Measurements from ENCODE around the gene DBH. TPM values are rescaled to one million over a fixed set of nuclear protein-coding genes. Genes with fewer than 3 reads are reported as not detected.

Gene DBH
- polyA plus RNA-seq, 3 donors from 2014 or later: not detected

DNA sequence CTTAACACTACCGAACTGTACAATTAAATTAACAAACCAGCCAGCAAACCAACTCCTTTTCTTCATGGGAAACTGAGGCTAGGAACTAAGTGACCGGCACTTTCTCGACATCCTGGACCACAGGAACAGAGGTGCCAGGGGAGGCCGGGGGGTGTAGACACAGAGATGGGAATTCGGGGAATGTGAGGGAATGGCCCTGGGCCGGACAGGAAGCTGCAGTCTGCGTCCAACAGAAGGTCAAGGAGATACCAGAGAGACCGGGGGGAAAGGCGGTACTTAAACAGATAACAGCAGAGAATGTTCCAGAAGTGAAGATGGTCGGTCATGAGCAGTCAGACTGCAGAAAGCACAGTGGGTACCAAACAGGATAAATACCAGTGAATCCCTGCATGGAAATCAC is 40.3 kb downstream of the DBH start:
- Mint-ChIP-seq H3K27me3 (ENCODE audit: low read depth in 3 of 3) (peaks cover 0 to 2% (median 2%) of the 10 kb centered on the region in 3 donors), H3K4me3 (no peak overlapping the region), H3K4me1 (no peaks in the 10 kb centered on the region), H3K9me3 (peaks cover 0 to 4% (median 0%) of the 10 kb centered on the region in 6 donors), H3K27ac (no peak overlapping the region), H3K36me3 (no peaks in the 10 kb centered on the region)
- no peak for DNase-seq

DNA sequence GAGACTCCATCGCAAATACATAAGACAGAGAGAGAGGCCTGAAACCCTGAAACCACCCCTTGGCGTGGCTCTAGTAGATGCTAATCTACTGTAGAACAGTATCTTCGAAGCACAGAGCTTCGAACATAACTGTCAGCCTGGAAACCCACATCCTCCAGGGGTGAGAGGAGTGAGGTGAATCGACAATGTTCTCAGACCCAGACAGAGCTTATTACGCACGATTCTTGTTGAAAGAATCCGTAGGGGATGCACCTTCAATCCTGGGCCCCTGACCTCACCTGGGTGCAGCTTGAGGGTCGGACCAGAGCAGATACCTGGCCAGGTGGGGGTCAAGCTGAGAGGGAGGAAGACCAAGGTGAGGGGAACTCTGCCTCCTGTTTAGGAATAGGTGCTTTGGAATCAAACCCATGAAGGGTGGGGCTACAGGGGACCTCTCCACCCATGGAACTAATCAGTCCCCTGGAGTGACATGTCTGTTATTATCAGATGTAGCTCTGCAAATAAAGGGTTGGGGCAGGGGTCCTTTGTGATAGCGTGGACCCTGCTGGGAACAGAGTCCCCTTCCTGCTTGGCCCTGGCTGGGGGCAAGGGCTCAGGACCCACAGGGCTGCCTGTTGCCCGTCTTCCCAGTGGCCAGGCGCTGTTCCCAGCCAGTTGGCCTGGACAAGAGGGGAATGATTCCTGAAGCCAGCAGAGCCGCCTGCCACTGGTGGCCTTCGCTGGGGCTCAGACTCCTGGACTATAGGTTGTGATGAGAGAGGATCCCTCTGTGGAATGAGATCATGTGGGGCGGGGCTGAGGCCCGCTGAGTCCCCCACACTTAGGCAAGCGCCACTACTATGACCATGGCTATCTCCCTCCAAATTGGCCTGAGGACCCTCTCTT is 41.2 kb downstream of the DBH start:
- Mint-ChIP-seq H3K4me3 (no peak overlapping the region), H3K27me3 (ENCODE audit: low read depth in 3 of 3) (peaks cover 0 to 2% (median 2%) of the 10 kb centered on the region in 3 donors), H3K4me1 (no peaks in the 10 kb centered on the region), H3K9me3 (peaks cover 0 to 4% (median 0%) of the 10 kb centered on the region in 6 donors), H3K36me3 (no peaks in the 10 kb centered on the region), H3K27ac (no peak overlapping the region)
- DNase-seq: no peak

DNA sequence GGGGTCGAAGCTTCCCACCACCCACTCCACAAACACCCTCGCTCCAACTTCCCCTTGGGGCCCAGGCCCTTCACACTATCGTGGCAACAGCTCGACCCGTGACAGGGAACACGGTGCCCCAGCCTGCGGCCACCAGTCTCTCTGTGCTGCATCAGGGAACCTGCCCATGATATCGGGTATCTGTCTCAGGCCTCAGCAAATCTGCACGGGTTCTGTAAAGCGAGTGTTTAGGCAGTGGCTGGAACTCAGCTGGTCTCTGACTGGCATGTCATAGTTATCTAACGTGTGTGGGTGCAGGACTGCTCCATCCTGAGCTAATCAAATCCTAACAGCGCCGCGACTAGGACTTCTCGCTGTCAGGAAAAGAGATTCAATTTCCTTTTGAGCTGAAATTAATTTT is 42.9 kb downstream of the DBH start:
- Mint-ChIP-seq H3K27me3 (ENCODE audit: low read depth in 3 of 3) (peaks cover 0 to 2% (median 2%) of the 10 kb centered on the region in 3 donors), H3K9me3 (peaks cover 0 to 2% (median 0%) of the 10 kb centered on the region in 6 donors), H3K4me1 (no peaks in the 10 kb centered on the region), H3K4me3 (no peak overlapping the region), H3K36me3 (no peaks in the 10 kb centered on the region), H3K27ac (no peak overlapping the region)
- no peak for DNase-seq

DNA sequence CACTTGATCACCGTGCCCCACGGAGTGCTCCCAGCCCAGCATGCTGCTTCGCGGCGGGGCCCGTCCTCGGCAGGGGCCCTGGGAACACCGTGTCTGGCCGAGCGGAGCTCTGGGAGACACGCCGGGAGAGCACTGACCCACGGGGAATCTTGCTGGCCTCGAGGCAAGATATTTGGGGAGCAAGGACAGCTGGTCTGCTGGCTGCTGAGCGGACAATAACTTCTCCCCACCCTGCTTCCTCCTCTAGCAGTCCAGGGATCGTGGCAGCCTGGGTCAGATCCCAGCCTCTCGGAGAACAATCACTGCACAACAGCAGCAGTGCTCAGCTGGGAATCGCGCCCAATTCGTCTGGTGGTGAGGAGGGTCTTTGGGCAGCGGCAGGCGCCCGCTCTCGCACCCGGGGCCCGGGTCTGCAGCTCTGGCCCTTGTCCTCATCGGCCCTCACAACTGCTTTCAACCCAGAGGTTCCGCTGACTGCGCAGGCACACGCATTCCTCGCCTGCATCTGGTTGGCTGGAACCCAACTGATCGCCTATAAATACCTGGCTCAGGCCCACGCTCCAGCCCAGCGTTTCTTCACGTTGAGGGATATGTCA is 43.4 kb downstream of the DBH start:
- DNase-seq: no peak
- Mint-ChIP-seq H3K4me3 (no peak overlapping the region), H3K4me1 (no peaks in the 10 kb centered on the region), H3K36me3 (no peaks in the 10 kb centered on the region), H3K27ac (no peak overlapping the region), H3K27me3 (ENCODE audit: low read depth in 3 of 3) (peaks cover 0 to 2% (median 2%) of the 10 kb centered on the region in 3 donors), H3K9me3 (peaks cover 0 to 2% (median 0%) of the 10 kb centered on the region in 6 donors)

DNA sequence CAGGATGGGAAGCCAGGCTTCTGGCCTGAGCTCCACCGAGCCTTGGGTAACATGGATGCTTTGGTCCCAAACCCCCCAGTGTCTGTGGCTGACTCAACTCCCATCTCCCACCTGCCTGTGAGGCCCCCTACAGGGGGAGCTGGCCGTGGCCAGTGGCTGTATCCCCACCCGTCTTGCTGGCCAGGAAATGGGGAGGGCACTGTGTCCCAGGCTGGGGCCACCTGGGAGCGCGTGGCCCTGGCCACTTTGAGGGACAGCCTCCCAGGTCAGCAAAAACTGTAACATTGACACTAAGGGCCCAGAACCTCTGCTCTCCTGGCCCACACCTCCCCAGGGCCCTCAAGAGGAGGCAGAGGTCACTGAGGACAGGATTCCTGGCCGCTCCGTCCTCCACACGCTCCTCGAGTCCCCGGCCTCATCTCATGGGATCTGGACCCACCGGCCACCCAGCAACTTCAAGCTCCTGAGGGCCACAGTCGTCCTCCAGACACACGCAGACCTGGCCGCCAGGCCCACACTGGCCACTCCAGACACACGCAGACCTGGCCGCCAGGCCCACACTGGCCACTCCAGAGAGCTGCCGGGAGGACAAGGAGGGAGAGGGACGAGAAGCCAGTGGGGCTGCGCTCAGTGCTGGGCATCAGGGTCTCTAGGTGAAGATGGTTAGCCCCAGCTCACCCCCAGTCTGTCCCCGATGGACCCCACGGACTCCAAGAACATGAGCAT is 44.2 kb downstream of the DBH start:
- no peaks in the 10 kb centered on the region for H3K4me1 Mint-ChIP-seq
- peaks cover 0 to 2% (median 0%) of the 10 kb centered on the region in 6 donors for H3K9me3 Mint-ChIP-seq
- no peak for DNase-seq
- no peak overlapping the region for H3K27ac Mint-ChIP-seq
- no peak overlapping the region for H3K4me3 Mint-ChIP-seq
- no peaks in the 10 kb centered on the region for H3K36me3 Mint-ChIP-seq
- H3K27me3 Mint-ChIP-seq (ENCODE audit: low read depth in 3 of 3): peaks cover 0 to 2% (median 2%) of the 10 kb centered on the region in 3 donors

DNA sequence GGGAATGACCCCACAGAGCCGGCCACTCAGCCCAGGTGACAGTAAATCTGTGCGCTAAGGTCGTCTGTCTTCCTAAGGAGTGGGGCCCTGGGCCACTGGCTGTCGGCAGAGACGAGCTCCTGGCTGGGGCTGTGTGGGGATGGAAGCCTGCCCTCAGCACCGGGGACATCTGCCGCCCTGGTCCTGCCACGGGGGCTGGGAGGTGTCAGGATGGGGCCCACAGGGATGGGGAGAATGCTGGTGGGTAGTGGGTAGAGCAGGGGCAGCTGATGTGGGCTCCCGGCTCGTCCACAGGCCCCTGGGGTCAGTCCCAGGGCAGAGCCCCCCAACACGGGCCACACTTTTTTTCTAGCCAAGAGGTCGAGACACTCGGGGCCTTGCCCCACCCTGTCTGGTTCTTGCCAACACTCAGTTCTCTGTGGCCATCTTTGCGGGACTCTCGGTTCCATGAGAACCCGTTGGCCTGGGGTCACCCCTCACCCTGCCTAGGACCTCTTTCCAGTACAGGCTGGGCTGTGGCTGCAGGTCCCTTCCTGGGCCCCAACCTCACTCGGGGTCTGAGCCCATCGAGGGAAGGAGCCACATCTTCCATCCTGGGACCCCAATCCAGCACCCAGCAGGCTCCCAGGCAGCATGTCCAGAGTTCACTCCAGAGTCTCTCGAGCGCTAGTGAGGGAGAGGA is 45.0 kb downstream of the DBH start:
- DNase-seq: no peak
- Mint-ChIP-seq H3K4me3 (no peak overlapping the region), H3K9me3 (peaks cover 0 to 2% (median 0%) of the 10 kb centered on the region in 6 donors), H3K27me3 (ENCODE audit: low read depth in 3 of 3) (peaks cover 0 to 2% (median 0%) of the 10 kb centered on the region in 3 donors), H3K4me1 (no peaks in the 10 kb centered on the region), H3K27ac (no peak overlapping the region), H3K36me3 (no peaks in the 10 kb centered on the region)

DNA sequence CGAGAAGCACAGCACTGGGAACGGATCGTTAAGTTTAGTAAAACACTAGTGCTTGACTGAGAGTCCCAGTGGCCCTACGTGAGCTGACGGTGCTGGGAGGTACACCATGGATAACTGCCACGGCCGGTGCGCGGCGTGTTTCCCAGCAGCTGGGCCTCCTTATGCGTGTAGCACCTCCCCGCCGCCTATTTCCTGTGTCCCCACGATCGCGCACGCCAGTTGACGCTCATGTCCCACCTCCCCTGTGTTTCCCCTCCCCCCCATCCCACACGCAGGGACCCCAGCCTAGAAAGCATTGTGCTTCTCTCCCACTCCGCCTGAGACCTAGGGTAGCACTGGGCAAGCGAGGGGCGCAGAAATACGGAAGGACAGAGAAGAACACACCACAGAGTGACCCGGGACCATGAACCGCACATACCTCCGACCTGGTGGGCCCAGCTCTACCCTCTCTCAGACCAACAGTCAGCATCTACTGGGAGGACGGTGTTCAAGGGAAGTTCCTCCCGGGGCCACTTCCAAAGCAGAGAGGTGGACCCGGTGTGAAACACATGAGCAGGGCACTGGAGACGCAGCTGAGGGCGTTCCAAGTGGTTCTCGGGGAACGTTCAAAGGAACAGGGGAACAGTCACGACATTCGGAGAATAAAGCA is 45.6 kb downstream of the DBH start:
- H3K4me3 Mint-ChIP-seq: no peak overlapping the region
- H3K27ac Mint-ChIP-seq: no peak overlapping the region
- no peaks in the 10 kb centered on the region for H3K4me1 Mint-ChIP-seq
- H3K36me3 Mint-ChIP-seq: no peaks in the 10 kb centered on the region
- H3K27me3 Mint-ChIP-seq (ENCODE audit: low read depth in 3 of 3): peaks cover 0 to 1% (median 0%) of the 10 kb centered on the region in 3 donors
- H3K9me3 Mint-ChIP-seq: no peaks in the 10 kb centered on the region
- no peak for DNase-seq

DNA sequence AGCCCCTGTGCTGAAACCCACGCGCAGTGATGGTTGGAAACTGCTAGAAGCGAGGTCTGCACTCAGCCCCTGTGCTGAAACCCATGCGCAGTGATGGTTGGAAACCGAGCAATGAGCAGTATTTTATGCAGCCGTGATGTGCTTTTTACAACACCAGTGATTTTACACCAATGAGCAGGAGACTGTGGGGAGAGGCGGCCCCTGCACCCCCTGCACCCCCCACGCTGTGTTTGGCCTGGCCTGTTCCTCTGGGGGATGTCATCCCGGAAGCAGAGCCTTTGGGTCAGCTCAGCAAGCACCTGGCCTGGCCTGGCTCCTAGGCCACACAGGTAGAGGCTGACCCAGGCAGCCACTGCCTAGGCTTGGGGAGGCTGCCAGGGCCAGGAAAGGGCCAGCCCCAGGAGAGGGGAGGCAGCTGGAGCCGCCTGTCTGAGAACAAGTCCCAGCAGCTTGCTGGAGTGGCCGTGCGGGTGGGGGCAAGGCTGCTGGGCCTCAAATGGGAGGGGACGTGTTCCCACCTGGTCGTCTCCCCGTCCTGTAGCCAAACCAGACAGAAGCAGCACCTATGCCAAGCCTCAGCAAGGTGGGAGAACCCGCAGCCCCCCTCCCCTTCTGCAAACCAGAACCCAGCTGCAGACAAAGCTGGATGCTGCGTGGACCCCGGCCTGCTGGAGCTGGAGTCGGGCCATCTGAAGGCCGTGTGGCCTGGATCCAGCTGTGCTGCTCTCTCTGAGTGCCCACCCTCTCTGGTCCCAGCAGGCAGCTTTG is 46.8 kb downstream of the DBH start:
- H3K4me1 Mint-ChIP-seq: no peaks in the 10 kb centered on the region
- H3K4me3 Mint-ChIP-seq: no peak overlapping the region
- DNase-seq: no peak
- H3K27ac Mint-ChIP-seq: no peak overlapping the region
- no peaks in the 10 kb centered on the region for H3K36me3 Mint-ChIP-seq
- peaks cover 0 to 1% (median 0%) of the 10 kb centered on the region in 3 donors for H3K27me3 Mint-ChIP-seq (ENCODE audit: low read depth in 3 of 3)
- H3K9me3 Mint-ChIP-seq: no peaks in the 10 kb centered on the region

DNA sequence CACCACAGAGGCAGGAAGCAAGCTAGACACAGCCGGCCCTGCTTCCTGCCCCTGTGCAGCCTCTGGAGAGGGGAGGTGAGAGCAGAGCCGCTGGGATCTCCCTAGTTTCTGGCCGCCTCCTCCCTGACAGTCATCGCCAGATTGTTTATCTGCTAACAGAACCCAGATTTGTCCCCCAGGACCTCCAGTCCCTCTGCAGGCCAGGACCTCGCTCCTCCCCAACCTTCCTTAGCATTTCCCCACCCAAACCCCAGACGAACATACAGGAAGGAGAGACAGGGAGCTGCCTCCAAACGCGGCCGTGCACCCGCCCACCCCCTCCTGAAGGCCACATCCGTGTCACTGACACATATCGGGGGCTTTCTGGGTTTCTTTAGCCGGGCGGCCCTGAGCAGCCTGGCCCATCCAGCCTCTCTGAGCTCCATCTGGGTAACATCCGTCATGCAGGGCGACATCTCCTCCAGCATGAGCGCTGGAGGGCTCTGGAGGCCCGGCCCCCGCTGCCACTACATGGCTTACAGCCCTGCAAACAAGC is 47.5 kb downstream of the DBH start:
- no peak overlapping the region for H3K4me3 Mint-ChIP-seq
- H3K36me3 Mint-ChIP-seq: no peaks in the 10 kb centered on the region
- H3K27me3 Mint-ChIP-seq (ENCODE audit: low read depth in 3 of 3): peaks cover 0 to 1% (median 0%) of the 10 kb centered on the region in 3 donors
- H3K4me1 Mint-ChIP-seq: no peaks in the 10 kb centered on the region
- H3K27ac Mint-ChIP-seq: no peak overlapping the region
- no peaks in the 10 kb centered on the region for H3K9me3 Mint-ChIP-seq
- DNase-seq: no peak

DNA sequence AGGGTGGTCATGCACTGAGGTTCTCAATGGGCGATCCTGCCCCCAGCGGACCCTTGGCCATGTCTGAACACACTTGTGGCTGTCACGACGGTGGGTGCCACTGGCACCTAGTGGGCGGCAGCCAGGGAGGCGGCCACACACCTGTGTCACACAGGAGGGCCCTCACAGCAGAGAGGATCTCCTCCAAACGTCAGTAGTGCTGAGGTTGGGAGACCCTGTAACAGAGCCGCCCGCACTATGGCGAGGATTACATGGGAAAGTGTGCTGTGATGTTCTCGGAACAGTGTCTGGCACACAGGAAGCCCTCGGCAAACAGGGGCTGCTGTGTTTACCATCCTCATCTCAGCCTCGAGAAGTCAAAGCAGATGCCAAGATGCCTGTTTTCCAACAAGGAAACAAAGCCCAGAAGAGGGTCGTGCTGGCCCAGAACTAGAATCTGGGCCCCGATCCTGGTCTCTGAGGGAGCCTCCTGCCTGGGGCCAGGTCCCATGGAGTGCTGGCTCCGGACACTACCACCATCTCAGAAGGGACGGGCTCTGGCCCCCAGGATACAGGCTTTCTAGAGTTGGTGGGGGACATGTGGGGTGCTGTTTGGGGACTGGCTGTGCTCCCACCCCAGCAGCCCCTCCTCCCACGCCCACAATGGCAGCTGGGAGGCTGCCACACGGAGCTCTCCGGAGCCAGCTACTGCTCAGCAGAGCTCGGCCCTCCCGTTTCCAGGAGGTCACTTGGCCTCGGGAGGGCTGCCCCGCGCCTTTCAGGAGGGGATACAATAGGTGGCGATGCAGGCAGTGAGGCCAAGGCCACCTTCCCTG is 48.2 kb downstream of the DBH start:
- Mint-ChIP-seq H3K36me3 (no peaks in the 10 kb centered on the region), H3K27me3 (ENCODE audit: low read depth in 3 of 3) (peaks cover 0 to 1% (median 0%) of the 10 kb centered on the region in 3 donors), H3K27ac (no peak overlapping the region), H3K4me1 (no peaks in the 10 kb centered on the region), H3K4me3 (no peak overlapping the region), H3K9me3 (no peaks in the 10 kb centered on the region)
- DNase-seq: no peak

DNA sequence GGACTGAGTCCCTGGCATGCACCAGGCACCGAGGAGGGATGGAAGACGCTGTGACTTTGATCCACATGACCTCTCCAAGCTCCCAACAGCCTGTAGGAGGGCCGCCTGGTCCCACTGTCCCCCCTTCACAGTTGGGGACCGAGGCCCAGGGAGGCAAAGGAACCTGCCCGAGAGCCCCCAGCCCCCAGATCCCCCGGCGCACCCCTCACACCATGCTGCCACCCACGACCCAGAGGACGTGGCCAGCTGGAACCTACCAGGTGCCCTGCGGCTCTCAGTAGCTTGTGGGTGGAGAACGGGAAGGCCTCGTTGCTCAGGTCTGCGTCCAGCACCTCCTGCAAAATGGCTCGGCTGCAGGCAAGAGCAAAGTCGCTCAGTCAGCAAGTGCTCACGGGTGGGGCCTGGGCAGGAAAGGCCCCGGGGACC is 48.8 kb downstream of the DBH start:
- Mint-ChIP-seq H3K27me3 (ENCODE audit: low read depth in 3 of 3) (peaks cover 0 to 1% (median 0%) of the 10 kb centered on the region in 3 donors), H3K27ac (no peak overlapping the region), H3K4me3 (no peak overlapping the region)

More for the DNA sequence above, 48.8 kb downstream of the DBH start:
- Mint-ChIP-seq H3K36me3 (no peaks in the 10 kb centered on the region), H3K4me1 (no peaks in the 10 kb centered on the region), H3K9me3 (no peaks in the 10 kb centered on the region)
- DNase-seq: no peak
